SH-SY5Y (cell line): ENCODE data around the gene EYA4.

ENCODE experiments used
- GATA2 ChIP-seq: IDR thresholded peaks from 2 replicates; pipeline ENCODE4 v1.6.1; 2011; ENCODE audit warnings: mild to moderate bottlenecking, low read depth, low read length
- GATA3 ChIP-seq: IDR thresholded peaks from 2 replicates; pipeline ENCODE4 v1.6.1; 2011; ENCODE audit warnings: low read depth, mild to moderate bottlenecking, low read length, moderate library complexity

GRCh38 chr6:133257545-133258105, 16.5 kb downstream of the EYA4 start:
- TF ChIP-seq GATA3 = no peak
- TF ChIP-seq GATA2 = no peak
